Left lung (tissue), 10 donors: ENCODE measurements around the gene CMSS1. TPM values are rescaled to one million over a fixed set of nuclear protein-coding genes. Genes with fewer than 3 reads are reported as not detected.

Experiments used
- ATAC-seq: fragments of 200-7000 bp; cut with Tn5 transposase; one replicate; pipeline ENCODE4 v1.9.1; 2020; ENCODE audit warnings: moderate library complexity
- DNase-seq, 4 donors: peaks; one replicate each; pipeline ENCODE4 v3.0.0-alpha.2; 2013 to 2020
- H3K27ac ChIP-seq, 2 donors: fragments of 200-600 bp; sonication (generic) in 1 of 2; one replicate each; pipeline versions ENCODE4 v1.5.0 to v1.8.0; 2020 to 2021
- H3K27me3 ChIP-seq, 2 donors: fragments of 200-600 bp; sonication (generic) in 1 of 2; one replicate each; pipeline versions ENCODE4 v1.5.0 to v1.8.0; 2020 to 2021
- H3K36me3 ChIP-seq, 2 donors: fragments of 200-600 bp; sonication (generic) in 1 of 2; one replicate each; pipeline versions ENCODE4 v1.5.0 to v1.8.0; 2020 to 2021
- H3K4me1 ChIP-seq, 2 donors: fragments of 200-600 bp; one replicate each; pipeline ENCODE4 v1.8.0; 2021
- H3K4me3 ChIP-seq, 2 donors: fragments of 200-600 bp; sonication (generic) in 1 of 2; one replicate each; pipeline versions ENCODE4 v1.5.0 to v1.8.0; 2020 to 2021; ENCODE audit warnings: mild to moderate bottlenecking in 1 of 2
- H3K9me3 ChIP-seq, 2 donors: fragments of 200-600 bp; sonication (generic) in 1 of 2; one replicate each; pipeline versions ENCODE4 v1.5.0 to v1.8.0; 2020 to 2021
- intact Hi-C, 2 donors: fragments of 100-400 bp; cut with DNase I; formaldehyde crosslinking; loops; one replicate each; pipeline versions ENCODE4 v1.11.2 to v1.14.2; 2022
- polyA plus RNA-seq, 6 donors: library from polyadenylated mRNA; unstranded; fragments of 120-200 nt; gene quantifications; one replicate each; pipeline ENCODE4 v1.2.1, GENCODE V29; 2013; ENCODE audit not compliant: insufficient read length in 6 of 6
- total RNA-seq, 2 donors: library from RNA; stranded (reverse); fragmentation: NEBNext Ultra II Directional; extraction: Animal tissue kit (Norgen Biotek cat#: 25700); gene quantifications; one replicate each; pipeline ENCODE4 v1.2.1, GENCODE V29; 2021
- TF ChIP-seq, protein P1 (sequence below), 2 donors: fragments of 200-600 bp; sonication (generic) in 1 of 2; IDR thresholded peaks; one replicate each; pipeline versions ENCODE4 v1.5.0 to v1.8.0; 2021; ENCODE audit warnings: antibody characterized with exemption in 2 of 2
- donor health status: DM: no; HTN: yes; CAD: no.
- donor health status: DM: no; HTN: no; CAD: no.

CMSS1 gene
- total and polyA plus RNA-seq, 8 donors, result 13.4 to 51.0 (median 41.8) TPM

- ATAC-seq (no peak), DNase-seq (no peak)
- Histone ChIP-seq H3K27ac (no peak overlapping the region), H3K9me3 (no peaks in the 10 kb centered on the region), H3K27me3 (no peaks in the 10 kb centered on the region), H3K4me3 (no peak overlapping the region), H3K36me3 (no peaks in the 10 kb centered on the region), H3K4me1 (peaks cover 11 to 16% of the 10 kb centered on the region in 2 donors)
- intact Hi-C loops, result no loop called here
- TF ChIP-seq, protein P1, sequence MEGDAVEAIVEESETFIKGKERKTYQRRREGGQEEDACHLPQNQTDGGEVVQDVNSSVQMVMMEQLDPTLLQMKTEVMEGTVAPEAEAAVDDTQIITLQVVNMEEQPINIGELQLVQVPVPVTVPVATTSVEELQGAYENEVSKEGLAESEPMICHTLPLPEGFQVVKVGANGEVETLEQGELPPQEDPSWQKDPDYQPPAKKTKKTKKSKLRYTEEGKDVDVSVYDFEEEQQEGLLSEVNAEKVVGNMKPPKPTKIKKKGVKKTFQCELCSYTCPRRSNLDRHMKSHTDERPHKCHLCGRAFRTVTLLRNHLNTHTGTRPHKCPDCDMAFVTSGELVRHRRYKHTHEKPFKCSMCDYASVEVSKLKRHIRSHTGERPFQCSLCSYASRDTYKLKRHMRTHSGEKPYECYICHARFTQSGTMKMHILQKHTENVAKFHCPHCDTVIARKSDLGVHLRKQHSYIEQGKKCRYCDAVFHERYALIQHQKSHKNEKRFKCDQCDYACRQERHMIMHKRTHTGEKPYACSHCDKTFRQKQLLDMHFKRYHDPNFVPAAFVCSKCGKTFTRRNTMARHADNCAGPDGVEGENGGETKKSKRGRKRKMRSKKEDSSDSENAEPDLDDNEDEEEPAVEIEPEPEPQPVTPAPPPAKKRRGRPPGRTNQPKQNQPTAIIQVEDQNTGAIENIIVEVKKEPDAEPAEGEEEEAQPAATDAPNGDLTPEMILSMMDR (IDR thresholded peaks at IDR 0.05), result no peak
Measured at GRCh38 chr3:100096866-100097265, 279.2 kb downstream of the CMSS1 start.

- Histone ChIP-seq H3K9me3 (no peaks in the 10 kb centered on the region), H3K4me1 (peaks cover 11 to 16% of the 10 kb centered on the region in 2 donors), H3K27me3 (no peaks in the 10 kb centered on the region), H3K36me3 (no peaks in the 10 kb centered on the region), H3K4me3 (no peak overlapping the region), H3K27ac (peak overlapping the region in 1 of 2 donors; percentile 63)
- peak; percentile 84 for ATAC-seq
- peak in 1 of 4 donors; percentile 54 for DNase-seq
- intact Hi-C loops, result no loop called here
- TF ChIP-seq, protein P1 (IDR thresholded peaks at IDR 0.05), result no peak
Measured at GRCh38 chr3:100097919-100098783, 280.5 kb downstream of the CMSS1 start.

- H3K27ac ChIP-seq, result peak overlapping the region in 1 of 2 donors; percentile 63
- H3K4me3 ChIP-seq, result no peak overlapping the region
- H3K27me3 ChIP-seq, result no peaks in the 10 kb centered on the region
- intact Hi-C loops, result no loop called here
- H3K4me1 ChIP-seq, result peaks cover 11 to 17% of the 10 kb centered on the region in 2 donors
- DNase-seq (no peak), ATAC-seq (no peak)
- TF ChIP-seq, protein P1 (IDR thresholded peaks at IDR 0.05), result no peak
- no peaks in the 10 kb centered on the region for H3K36me3 ChIP-seq
- H3K9me3 ChIP-seq, result no peaks in the 10 kb centered on the region
Measured at GRCh38 chr3:100098784-100099070, 281.1 kb downstream of the CMSS1 start.

- ATAC-seq, result peak; percentile 70
- intact Hi-C loops, result no loop called here
Measured at GRCh38 chr3:100099621-100100020, 282.0 kb downstream of the CMSS1 start.

DNA sequence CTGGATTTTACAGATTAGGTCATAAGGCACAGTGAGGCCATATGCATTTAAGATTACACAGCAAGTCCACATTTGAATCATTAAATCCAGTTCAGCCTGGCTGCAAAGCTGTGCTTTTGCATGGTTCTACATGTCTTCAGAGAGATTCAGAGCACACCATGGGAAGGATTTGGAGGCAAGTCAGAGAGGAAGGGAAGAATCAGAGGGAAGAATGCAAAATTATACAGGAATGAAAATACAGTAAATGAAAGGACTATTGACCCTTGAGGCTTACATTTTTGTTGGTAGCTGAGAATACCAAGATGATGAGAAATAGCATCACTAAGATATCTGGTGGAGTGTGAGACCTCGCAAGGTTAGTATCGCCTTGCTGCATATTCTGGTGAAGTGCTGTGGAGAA, 282.8 kb downstream of the CMSS1 start:
- no peak for DNase-seq
- H3K9me3 ChIP-seq, result no peaks in the 10 kb centered on the region
- TF ChIP-seq, protein P1 (IDR thresholded peaks at IDR 0.05), result no peak
- H3K27ac ChIP-seq, result peak overlapping the region in 1 of 2 donors; percentile 19
- peaks cover 13 to 33% of the 10 kb centered on the region in 2 donors for H3K4me1 ChIP-seq
- H3K4me3 ChIP-seq, result no peak overlapping the region
- no peaks in the 10 kb centered on the region for H3K36me3 ChIP-seq
- no peak for ATAC-seq
- intact Hi-C loops, result no loop called here
- H3K27me3 ChIP-seq, result no peaks in the 10 kb centered on the region

More at GRCh38 chr3:100099621-100100020, 282.0 kb downstream of the CMSS1 start:
- Histone ChIP-seq H3K9me3 (no peaks in the 10 kb centered on the region), H3K27ac (peak overlapping the region; percentile 14 to 19), H3K36me3 (no peaks in the 10 kb centered on the region), H3K4me3 (no peak overlapping the region), H3K27me3 (no peaks in the 10 kb centered on the region), H3K4me1 (peaks cover 11 to 25% of the 10 kb centered on the region in 2 donors)
- no peak for DNase-seq
- TF ChIP-seq, protein P1 (IDR thresholded peaks at IDR 0.05), result no peak
